Measurements from ENCODE around the gene MAPK4.

MAPK4 gene

GRCh38 chr18:50694147-50694546, 134.3 kb downstream of the MAPK4 start:
- H3K4me3 ChIP-seq (replicated peaks in 1 of 2; ENCODE audit: low read depth in 2 of 2, low read length in 2 of 2) = no peak overlapping the region
- no peak for DNase-seq (ENCODE audit: low read depth in 2 of 2)
- TF ChIP-seq CTCF (IDR thresholded peaks at IDR 0.05; ENCODE audit: low read depth, low read length) = no peak

GRCh38 chr18:50695431-50696176, 135.7 kb downstream of the MAPK4 start:
- TF ChIP-seq CTCF (IDR thresholded peaks at IDR 0.05; ENCODE audit: low read depth, low read length) = no peak
- no peak for DNase-seq (ENCODE audit: low read depth in 2 of 2)
- H3K4me3 ChIP-seq (replicated peaks in 1 of 2; ENCODE audit: low read depth in 2 of 2, low read length in 2 of 2) = no peak overlapping the region

GRCh38 chr18:50696436-50696835, 136.5 kb downstream of the MAPK4 start:
- TF ChIP-seq CTCF (IDR thresholded peaks at IDR 0.05; ENCODE audit: low read depth, low read length) = no peak
- DNase-seq (ENCODE audit: low read depth in 2 of 2) = no peak
- H3K4me3 ChIP-seq (replicated peaks in 1 of 2; ENCODE audit: low read depth in 2 of 2, low read length in 2 of 2) = no peak overlapping the region

- TF ChIP-seq CTCF (IDR thresholded peaks at IDR 0.05; ENCODE audit: low read depth, low read length) = no peak
- no peak overlapping the region for H3K4me3 ChIP-seq (replicated peaks in 1 of 2; ENCODE audit: low read depth in 2 of 2, low read length in 2 of 2)
- DNase-seq (ENCODE audit: low read depth in 2 of 2) = no peak
Observed at GRCh38 chr18:50696929-50697328, 137.0 kb downstream of the MAPK4 start.

GRCh38 chr18:50697509-50697908, 137.6 kb downstream of the MAPK4 start:
- DNase-seq (ENCODE audit: low read depth in 2 of 2) = no peak
- TF ChIP-seq CTCF (IDR thresholded peaks at IDR 0.05; ENCODE audit: low read depth, low read length) = no peak
- no peak overlapping the region for H3K4me3 ChIP-seq (replicated peaks in 1 of 2; ENCODE audit: low read depth in 2 of 2, low read length in 2 of 2)

- DNase-seq (ENCODE audit: low read depth in 2 of 2) = no peak
- H3K4me3 ChIP-seq (replicated peaks in 1 of 2; ENCODE audit: low read depth in 2 of 2, low read length in 2 of 2) = no peak overlapping the region
- no peak for TF ChIP-seq CTCF (IDR thresholded peaks at IDR 0.05; ENCODE audit: low read depth, low read length)
Observed at GRCh38 chr18:50700245-50701165, 140.6 kb downstream of the MAPK4 start.

Measured in cardiac fibroblast (primary cell).